ENCODE results near the gene RPUSD3. TPM values are rescaled to one million over a fixed set of nuclear protein-coding genes. Genes with fewer than 3 reads are reported as not detected.

Gene RPUSD3, protein sequence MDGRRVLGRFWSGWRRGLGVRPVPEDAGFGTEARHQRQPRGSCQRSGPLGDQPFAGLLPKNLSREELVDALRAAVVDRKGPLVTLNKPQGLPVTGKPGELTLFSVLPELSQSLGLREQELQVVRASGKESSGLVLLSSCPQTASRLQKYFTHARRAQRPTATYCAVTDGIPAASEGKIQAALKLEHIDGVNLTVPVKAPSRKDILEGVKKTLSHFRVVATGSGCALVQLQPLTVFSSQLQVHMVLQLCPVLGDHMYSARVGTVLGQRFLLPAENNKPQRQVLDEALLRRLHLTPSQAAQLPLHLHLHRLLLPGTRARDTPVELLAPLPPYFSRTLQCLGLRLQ
- total RNA-seq = 10 to 100 TPM; 28.9 to 40.1 (median 33.8) TPM

DNA sequence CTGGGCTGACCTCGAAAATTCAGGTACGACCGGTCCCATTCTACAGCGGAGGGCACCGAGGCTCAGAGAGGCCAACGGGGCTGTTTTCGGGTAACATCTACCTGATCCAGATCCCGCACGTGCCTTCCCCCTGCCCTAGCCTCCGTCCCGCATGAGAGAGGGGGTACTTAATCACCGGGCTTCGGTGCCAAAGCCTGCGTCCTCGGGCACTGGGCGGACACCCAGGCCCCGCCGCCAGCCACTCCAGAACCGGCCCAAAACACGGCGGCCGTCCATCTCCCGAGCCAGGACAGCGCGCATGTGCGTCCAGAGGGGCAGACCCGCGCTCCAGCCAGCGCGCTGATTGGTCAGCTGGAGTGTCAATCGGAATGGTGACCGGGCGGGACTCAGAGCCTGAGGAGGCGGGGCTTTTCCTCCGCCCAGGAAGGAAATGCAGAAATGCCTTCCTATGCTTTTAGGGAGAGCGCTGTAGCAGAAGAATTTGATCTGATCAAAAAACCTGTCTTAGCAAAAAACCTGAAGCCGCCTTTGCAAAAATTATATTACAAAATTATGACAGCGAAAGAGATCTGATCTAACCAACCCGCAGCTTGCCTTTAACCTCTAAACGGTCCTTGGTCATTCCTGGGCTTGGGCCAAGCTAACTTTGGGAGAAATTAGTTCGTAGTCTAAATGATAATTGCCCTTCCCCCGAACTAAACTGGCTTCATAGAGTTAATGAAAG, at the start of gene RPUSD3:
Gene RPUSD3, minus strand, starts transcription at position 294 of the 724 bp plus-strand sequence. Its CDS starts 18 bp downstream, at position 276.
- TF ChIP-seq, protein P1, sequence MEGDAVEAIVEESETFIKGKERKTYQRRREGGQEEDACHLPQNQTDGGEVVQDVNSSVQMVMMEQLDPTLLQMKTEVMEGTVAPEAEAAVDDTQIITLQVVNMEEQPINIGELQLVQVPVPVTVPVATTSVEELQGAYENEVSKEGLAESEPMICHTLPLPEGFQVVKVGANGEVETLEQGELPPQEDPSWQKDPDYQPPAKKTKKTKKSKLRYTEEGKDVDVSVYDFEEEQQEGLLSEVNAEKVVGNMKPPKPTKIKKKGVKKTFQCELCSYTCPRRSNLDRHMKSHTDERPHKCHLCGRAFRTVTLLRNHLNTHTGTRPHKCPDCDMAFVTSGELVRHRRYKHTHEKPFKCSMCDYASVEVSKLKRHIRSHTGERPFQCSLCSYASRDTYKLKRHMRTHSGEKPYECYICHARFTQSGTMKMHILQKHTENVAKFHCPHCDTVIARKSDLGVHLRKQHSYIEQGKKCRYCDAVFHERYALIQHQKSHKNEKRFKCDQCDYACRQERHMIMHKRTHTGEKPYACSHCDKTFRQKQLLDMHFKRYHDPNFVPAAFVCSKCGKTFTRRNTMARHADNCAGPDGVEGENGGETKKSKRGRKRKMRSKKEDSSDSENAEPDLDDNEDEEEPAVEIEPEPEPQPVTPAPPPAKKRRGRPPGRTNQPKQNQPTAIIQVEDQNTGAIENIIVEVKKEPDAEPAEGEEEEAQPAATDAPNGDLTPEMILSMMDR (IDR thresholded peaks at IDR 0.05; ENCODE audit: low read depth) = no peak

- TF ChIP-seq, protein P1 (IDR thresholded peaks at IDR 0.05; ENCODE audit: low read depth) = no peak
Observed at GRCh38 chr3:9891072-9891622, 47.3 kb upstream of the RPUSD3 start.

- TF ChIP-seq, protein P1 (IDR thresholded peaks at IDR 0.05; ENCODE audit: low read depth) = no peak
Observed at GRCh38 chr3:9890249-9891071, 46.7 kb upstream of the RPUSD3 start, which contains the start of gene JAGN1. Gene JAGN1 (plus strand): TSS chr3:9890610. CDS start chr3:9890723, 113 bp downstream.

DNA sequence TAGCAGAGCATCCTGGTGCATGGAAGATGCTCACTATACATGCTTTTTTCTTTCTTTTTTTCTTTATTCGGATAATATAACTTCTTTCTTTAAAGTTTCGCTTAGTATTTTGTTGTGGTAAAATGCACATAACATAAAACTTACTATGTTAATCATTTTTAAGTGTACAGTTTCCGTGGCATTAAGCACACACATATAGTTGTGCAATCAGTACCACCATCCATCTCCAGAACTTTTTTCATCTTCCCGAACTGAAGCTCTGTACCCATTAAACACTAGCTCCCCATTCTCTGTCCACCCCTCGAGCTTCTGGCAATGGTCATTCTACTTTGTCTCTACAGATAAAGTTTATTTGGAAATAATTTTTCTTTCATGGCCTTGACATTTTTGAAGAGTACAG, 45.6 kb upstream of the RPUSD3 start:
- TF ChIP-seq, protein P1 (IDR thresholded peaks at IDR 0.05; ENCODE audit: low read depth) = no peak

- TF ChIP-seq, protein P1 (IDR thresholded peaks at IDR 0.05; ENCODE audit: low read depth) = no peak
Observed at GRCh38 chr3:9888540-9888939, 44.7 kb upstream of the RPUSD3 start.

- TF ChIP-seq, protein P1 (IDR thresholded peaks at IDR 0.05; ENCODE audit: low read depth) = no peak
Observed at GRCh38 chr3:9887480-9887879, 43.7 kb upstream of the RPUSD3 start.

Data from subcutaneous adipose tissue (tissue), 4 donors.